GOT3 (cell line): ENCODE results near the gene NEURL1B.
"Not testable (repeated sequence)": the region's sequence is repeated elsewhere in the genome, so short reads cannot be mapped to it uniquely, and the experiment has no call there.

Source experiments
- DNase-seq: peaks from one replicate; lab custom pipeline; 2025; ENCODE audit warnings: mixed read lengths; lab: John Stamatoyannopoulos, UW

NEURL1B gene

GRCh38 chr5:172634106-172634899 is 6.8 kb upstream of the NEURL1B start:
- no peak for DNase-seq

GRCh38 chr5:172635038-172635437 is 6.0 kb upstream of the NEURL1B start:
- DNase-seq: no peak

DNA sequence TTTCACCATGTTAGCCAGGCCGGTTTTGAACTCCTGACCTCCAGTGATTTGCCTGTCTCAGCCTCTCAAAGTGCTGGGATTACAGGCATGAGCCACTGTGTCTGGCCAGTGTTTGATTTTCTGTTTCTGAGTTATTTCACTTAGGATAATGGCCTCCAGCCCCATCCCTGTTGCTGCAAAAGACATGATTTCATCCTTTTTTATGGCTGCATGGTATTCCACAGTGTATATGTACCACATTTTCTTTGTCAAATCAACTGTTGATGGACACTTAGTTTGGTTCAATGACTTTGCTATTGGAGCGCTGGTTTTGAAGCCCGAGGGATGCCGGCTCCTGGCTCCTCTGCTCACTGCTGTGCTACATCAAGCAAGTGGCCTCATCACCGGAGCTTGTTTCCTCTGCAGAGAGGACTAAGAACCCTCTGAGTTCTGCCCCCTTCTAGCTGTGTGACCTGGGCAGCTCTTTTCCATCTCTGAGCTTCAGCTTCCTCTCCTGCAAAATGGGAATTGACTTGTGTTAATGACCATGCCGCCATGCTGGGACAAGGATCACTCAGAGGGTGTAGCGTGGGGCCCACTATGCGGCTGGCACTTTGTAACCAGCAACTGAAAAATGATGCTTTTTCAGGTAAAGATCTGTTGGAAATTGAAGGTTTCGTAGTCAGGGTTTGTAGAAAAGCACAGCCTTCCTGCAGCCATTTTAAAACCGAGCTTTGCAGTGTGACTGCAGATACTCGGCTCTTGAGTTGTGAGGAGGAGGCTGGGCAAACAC is 4.6 kb upstream of the NEURL1B start:
- DNase-seq: no peak

- no peak for DNase-seq
Observed at GRCh38 chr5:172637110-172637580, 3.9 kb upstream of the NEURL1B start.

DNA sequence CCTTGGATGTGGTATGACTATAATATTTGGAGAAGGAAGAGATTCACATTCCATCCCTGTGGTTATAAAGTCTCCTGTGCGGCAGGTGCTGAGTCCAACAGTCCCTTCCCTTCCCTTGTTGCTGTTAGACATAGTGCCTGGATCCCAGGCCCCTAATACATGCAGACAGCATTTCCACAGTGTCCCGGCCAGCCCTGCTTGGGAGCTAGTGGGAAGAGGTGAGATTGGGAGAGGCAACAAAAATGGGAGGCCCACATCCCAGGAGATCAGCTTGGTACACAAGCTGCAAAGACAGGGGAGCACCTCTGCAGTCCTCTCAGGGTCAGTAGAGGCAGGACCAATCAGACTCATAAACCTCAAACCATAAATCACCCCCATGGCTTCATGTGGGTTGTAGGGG is 3.3 kb upstream of the NEURL1B start:
- no peak for DNase-seq

DNA sequence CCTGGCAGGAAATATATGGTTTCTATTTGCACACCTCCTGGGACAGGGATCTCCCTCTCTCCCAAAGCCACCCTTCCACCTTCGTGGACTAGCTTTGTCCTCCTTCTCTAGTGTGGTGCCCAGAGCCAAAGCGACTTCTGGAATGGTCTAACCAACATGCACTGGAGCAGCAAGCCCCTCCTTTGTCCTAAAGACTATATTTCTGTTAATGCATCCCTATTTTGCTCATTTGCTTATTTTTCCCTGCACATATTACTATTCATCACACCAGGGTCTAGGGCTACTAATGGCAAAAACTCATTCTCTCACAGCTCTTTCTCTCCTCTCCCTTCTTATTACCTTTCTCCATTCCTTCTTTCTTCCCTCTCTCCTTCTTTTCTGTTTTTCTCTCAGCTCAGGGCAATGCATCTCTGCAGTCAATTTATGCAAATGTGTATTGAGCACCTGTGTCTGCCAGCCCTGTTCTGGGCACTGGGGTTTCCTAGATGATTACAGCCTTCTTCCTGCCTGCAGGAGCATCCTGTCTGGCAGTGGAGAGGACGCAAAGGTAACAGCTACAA is 2.8 kb upstream of the NEURL1B start:
- no peak for DNase-seq

DNA sequence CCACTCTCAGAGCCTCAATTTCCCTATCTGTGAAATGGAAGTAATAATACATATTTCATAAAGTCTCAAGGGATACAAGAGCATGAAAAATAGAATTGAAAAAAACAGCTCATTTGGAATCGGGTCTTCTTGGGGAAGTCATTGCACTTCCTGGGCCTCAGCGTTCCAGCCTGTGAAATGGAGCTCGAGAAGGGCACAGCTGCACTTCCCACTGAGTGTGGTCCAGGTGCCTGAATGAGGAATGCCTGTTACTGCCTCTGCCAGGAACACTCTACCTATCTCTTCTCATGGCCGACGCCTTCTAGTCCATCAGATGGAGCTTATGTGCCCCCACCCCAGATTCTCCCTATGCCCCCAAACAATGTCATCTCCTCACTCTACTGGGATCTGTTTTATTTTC is 924 bp upstream of the NEURL1B start:
- DNase-seq: peak; percentile 18

GRCh38 chr5:172641359-172642050 is 442 bp downstream of the NEURL1B start:
- no peak for DNase-seq

GRCh38 chr5:172642051-172642409 is 967 bp downstream of the NEURL1B start:
- no peak for DNase-seq

DNA sequence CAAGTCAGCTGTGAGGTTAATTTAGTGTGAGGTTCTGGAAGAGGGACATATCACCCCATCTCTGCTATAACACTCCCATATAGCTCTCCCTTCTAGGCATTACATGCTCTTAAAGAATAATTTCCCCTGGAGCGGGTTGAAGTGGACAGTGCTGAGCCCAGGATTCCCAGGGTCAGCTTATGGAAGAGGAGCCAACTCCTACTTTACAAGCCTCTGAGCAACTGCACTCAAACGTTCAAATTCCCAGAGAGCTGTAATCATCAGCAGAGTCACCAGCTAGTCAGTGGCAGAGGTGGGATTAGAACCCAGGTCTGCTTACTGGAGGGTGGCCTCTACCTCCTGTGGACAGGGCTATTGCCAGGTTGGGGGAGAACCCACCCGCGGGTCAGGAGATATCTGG is 1.4 kb downstream of the NEURL1B start:
- DNase-seq: no peak

GRCh38 chr5:172642926-172643871 is 2.1 kb downstream of the NEURL1B start:
- no peak for DNase-seq

DNA sequence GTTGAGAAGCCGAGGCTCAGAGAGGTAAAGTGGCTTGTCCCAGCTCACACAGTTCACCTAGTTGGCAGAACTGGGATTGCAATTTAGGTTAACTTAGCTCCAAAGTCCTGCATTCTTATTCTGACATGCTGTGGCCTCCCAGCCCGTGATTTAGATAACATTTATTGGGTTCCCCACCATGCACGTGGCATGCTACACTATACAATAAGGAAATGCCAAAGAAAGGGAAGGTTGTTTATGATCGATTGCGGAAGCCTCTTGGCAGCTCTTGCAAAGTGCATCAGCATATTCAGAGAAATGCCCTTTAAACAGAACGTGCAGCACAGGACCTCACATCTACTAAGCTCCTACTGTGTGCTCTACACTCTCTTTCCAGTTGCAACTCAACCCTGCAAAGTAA is 3.2 kb downstream of the NEURL1B start:
- DNase-seq: no peak

GRCh38 chr5:172644711-172645110 is 3.6 kb downstream of the NEURL1B start:
- DNase-seq: no peak

DNA sequence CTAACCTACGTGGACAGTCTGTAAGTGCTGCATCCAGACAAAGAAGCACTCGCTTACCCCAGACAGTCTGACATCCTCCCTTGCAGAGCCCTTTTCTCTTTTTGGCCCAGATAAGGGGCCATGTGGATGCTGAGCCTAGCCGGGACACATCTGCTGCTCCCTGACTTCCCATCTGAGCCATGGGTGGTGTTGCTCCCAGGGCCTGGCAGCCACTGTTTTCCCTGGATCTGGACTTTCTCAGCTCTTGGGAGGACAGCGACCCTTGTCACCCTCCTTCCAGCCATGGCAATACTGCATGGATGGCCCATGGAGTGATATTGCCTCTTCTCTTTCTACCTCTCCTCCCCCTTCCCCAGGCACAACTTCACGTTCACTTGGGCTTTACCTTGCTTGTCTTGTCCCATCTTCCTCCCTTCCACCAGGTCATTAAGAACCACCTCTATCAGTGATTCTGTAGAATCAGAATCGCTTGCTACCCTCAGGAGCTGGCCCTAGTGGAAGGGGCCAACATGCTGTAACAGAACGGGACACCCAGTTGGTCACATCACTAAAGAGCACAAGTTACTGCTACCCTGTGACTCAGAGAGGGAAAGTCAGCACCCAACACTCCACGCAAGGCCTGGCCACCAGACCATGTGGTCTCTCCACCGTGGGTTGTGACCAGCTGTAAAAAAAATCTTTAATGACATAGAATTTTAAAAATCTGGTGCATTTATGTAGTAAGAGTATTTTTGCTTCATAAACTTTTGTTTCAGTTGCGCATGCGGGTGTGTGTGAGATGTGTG is 4.4 kb downstream of the NEURL1B start:
- DNase-seq: no peak

- no peak for DNase-seq
Observed at GRCh38 chr5:172646716-172647285, 5.7 kb downstream of the NEURL1B start.

- no peak for DNase-seq
Observed at GRCh38 chr5:172647352-172648012, 6.4 kb downstream of the NEURL1B start.

DNA sequence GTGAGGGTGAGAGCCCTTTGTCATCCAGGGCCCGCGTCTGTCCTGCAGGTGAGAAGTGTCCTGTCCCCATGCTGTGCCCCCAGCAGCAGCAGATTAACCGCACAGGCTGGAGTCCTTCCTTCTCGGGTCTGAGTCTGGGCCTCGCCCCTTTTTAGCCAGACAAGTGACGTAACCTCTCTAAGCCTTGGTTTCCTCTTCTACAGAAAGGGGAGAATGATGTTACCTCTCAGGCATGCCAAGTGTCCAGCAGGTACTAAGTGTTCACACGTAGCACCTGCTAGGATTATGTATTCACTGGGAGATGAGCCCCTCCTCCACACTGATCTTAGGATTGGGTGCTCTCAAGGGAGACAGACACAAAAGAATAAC is 6.9 kb downstream of the NEURL1B start:
- no peak for DNase-seq

DNA sequence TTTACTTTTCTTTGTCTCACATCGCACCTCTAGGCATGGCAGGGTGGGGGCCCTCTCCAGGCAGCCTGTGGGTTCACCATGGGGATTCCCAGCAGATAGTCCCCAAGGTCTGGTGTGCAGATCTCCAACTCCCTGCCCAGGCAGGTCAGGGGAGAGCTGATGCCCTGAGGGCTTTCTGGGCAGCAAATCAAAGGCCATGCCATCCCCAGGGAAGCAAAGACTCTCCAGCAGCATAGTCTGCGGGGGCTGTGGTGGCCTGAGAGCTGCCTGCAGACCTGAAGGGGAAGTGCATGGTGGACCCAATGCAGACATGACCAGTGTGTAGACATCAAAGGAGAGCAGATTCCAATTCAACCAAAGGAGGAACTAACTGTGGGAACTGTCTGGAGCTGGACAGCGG is 7.7 kb downstream of the NEURL1B start:
- no peak for DNase-seq

GRCh38 chr5:172656496-172656895 is 15.4 kb downstream of the NEURL1B start:
- not testable (repeated sequence) for DNase-seq
